ENCODE results near the gene CTU2. TPM values are rescaled to one million over a fixed set of nuclear protein-coding genes. Genes with fewer than 3 reads are reported as not detected.

CTU2 gene
- polyA plus RNA-seq, 1 experiment, result 6.5 TPM

GRCh38 chr16:88719267-88719932 lies 13.1 kb downstream of the CTU2 start:
- ChIA-PET POLR2A (no interaction called here), CTCF (no interaction called here)
- no peak overlapping the region for H3K4me3 ChIP-seq (ENCODE audit: low read depth, low read length)
- TF ChIP-seq CTCF (IDR thresholded peaks at IDR 0.05; ENCODE audit: low read depth, low read length), result no peak
- DNase-seq (ENCODE audit: low read depth, low spot score), result no peak
- H3K27me3 ChIP-seq (ENCODE audit: control insufficient read depth, insufficient read depth, low read length), result no peaks in the 10 kb centered on the region
- no peak overlapping the region for H3K27ac ChIP-seq (ENCODE audit: low read depth, low read length)
- H3K9me3 ChIP-seq (ENCODE audit: control insufficient read depth, insufficient read depth, low read length), result peaks cover 10% of the 10 kb centered on the region; the same call in 1 of the 2 replicates

GRCh38 chr16:88719933-88720296 lies 13.6 kb downstream of the CTU2 start:
- no peak for DNase-seq (ENCODE audit: low read depth, low spot score)
- CTCF ChIA-PET, result no interaction called here
- POLR2A ChIA-PET, result no interaction called here
- TF ChIP-seq CTCF (IDR thresholded peaks at IDR 0.05; ENCODE audit: low read depth, low read length), result no peak
- peaks cover 10% of the 10 kb centered on the region; the same call in 1 of the 2 replicates for H3K9me3 ChIP-seq (ENCODE audit: control insufficient read depth, insufficient read depth, low read length)
- no peaks in the 10 kb centered on the region for H3K27me3 ChIP-seq (ENCODE audit: control insufficient read depth, insufficient read depth, low read length)
- no peak overlapping the region for H3K27ac ChIP-seq (ENCODE audit: low read depth, low read length)
- no peak overlapping the region for H3K4me3 ChIP-seq (ENCODE audit: low read depth, low read length)

- Histone ChIP-seq H3K27me3 (ENCODE audit: control insufficient read depth, insufficient read depth, low read length) (no peaks in the 10 kb centered on the region), H3K27ac (ENCODE audit: low read depth, low read length) (no peak overlapping the region), H3K4me3 (ENCODE audit: low read depth, low read length) (no peak overlapping the region), H3K9me3 (ENCODE audit: control insufficient read depth, insufficient read depth, low read length) (peaks cover 10% of the 10 kb centered on the region; the same call in 1 of the 2 replicates)
- TF ChIP-seq CTCF (IDR thresholded peaks at IDR 0.05; ENCODE audit: low read depth, low read length), result no peak
- CTCF ChIA-PET, result interaction anchor here (1.2 kb wide), 1 partner anchor 17 kb away, joined by 5 read pairs; no protein-coding TSS in a partner anchor
- POLR2A ChIA-PET, result no interaction called here
- no peak for DNase-seq (ENCODE audit: low read depth, low spot score)
Observed at GRCh38 chr16:88720396-88720970, 14.2 kb downstream of the CTU2 start.

- ChIA-PET CTCF (interaction anchor here (1.2 kb wide), 1 partner anchor 16 kb away, joined by 5 read pairs; no protein-coding TSS in a partner anchor), POLR2A (no interaction called here)
- Histone ChIP-seq H3K4me3 (ENCODE audit: low read depth, low read length) (no peak overlapping the region), H3K27me3 (ENCODE audit: control insufficient read depth, insufficient read depth, low read length) (no peaks in the 10 kb centered on the region), H3K9me3 (ENCODE audit: control insufficient read depth, insufficient read depth, low read length) (peaks cover 4% of the 10 kb centered on the region; the same call in 1 of the 2 replicates), H3K27ac (ENCODE audit: low read depth, low read length) (no peak overlapping the region)
- no peak for DNase-seq (ENCODE audit: low read depth, low spot score)
- TF ChIP-seq CTCF (IDR thresholded peaks at IDR 0.05; ENCODE audit: low read depth, low read length), result no peak
Observed at GRCh38 chr16:88721236-88721635, 14.9 kb downstream of the CTU2 start.
